ENCODE measurements around the gene RAP2B.
"Not testable (repeated sequence)": the region's sequence is repeated elsewhere in the genome, so short reads cannot be mapped to it uniquely, and the experiment has no call there.

RAP2B gene

GRCh38 chr3:153193786-153194476, 31.9 kb downstream of the RAP2B start:
- DNase-seq (ENCODE audit: low read depth in 2 of 2), result not testable (repeated sequence)

DNA sequence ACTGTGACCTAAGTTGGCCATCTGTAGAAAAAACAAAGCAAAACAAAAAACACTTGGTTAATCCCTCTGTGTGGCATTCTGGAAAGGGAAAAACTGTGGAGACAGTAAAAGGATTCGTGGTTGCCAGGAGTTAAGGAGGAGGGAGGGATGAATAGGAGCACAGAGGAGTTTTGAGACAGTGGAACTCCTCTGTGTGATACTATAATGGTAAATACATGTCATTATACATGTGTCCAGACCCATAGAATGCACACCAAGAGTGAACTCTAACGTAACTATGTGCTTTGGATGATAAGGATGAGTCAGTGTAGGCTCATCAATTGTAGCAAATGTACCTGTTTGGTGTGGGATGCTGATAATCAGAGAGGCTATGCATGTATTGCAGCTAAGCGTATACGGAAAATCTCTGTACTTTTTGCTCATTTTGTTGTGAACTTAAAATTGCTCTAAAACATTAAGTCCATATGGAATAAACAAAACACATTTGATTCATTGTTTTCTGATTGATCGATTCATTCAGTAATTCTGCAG, 33.4 kb downstream of the RAP2B start:
- DNase-seq (ENCODE audit: low read depth in 2 of 2), result no peak

GRCh38 chr3:153209596-153209995, 47.6 kb downstream of the RAP2B start:
- no peak for DNase-seq (ENCODE audit: low read depth in 2 of 2)

DNA sequence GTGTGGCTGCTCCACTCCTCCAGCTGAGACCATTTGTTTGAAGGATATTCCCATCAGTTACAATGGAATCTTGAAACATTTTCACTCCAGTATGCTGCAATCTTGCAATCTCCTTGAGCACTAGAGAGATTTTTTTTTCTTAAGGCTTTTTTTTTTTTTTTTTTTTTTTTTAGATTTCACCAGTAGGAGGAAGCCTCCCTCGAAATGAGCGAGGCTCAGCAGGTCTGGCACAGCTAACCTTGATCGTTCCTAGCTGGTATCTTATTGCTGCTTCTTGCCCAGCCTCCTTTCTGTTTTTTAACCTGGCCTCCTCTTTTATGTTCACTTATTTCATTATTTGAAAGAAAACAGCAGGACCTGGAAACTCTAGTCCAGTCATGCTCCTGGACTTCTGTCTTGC, 48.1 kb downstream of the RAP2B start:
- DNase-seq (ENCODE audit: low read depth in 2 of 2), result no peak

DNA sequence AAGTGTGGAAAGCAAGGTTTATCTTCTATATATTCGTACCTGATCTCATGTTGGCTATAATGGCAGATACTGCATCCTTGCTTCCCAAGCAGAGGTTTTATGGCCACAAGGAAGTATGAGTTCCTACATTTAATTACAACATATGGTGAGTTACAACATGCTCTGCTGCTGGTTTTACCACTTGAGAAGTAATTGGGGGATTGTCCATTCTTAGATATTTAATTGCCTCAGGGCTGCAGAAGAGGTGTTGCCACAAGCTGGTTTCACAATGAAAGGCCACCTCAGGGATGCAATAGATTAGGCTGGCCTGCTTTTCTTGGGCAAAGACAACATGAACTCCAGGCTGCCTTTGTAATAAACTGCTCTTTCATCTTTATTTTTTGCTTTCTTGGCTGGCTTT, 48.6 kb downstream of the RAP2B start:
- DNase-seq (ENCODE audit: low read depth in 2 of 2), result no peak

- DNase-seq (ENCODE audit: low read depth in 2 of 2), result no peak
Measured at GRCh38 chr3:153215497-153215896, 53.5 kb downstream of the RAP2B start.

- DNase-seq (ENCODE audit: low read depth in 2 of 2), result no peak
Measured at GRCh38 chr3:153215966-153216365, 53.9 kb downstream of the RAP2B start.

- DNase-seq (ENCODE audit: low read depth in 2 of 2), result no peak
Measured at GRCh38 chr3:153216928-153217327, 54.9 kb downstream of the RAP2B start.

- DNase-seq (ENCODE audit: low read depth in 2 of 2), result no peak
Measured at GRCh38 chr3:153219146-153219545, 57.1 kb downstream of the RAP2B start.

All from stimulated activated CD4-positive, alpha-beta T cell treated with anti-CD3 and anti-CD28 coated beads, Interleukin-1b, Interleukin-23, amount 100 ng/mL, for 4 hours (primary cell).